ENCODE measurements around the gene DOK1. TPM values are rescaled to one million over a fixed set of nuclear protein-coding genes. Genes with fewer than 3 reads are reported as not detected.

Gene DOK1
- total RNA-seq = 10 to 100 TPM; 16.1 to 21.4 (median 18.1) TPM
- polyA plus RNA-seq = 10 to 100 TPM; 17.1 to 24.9 (median 22.8) TPM

GRCh38 chr2:74553892-74554819 is at the start of gene DOK1, which contains the start of gene LOXL3:
TSS of gene DOK1 (plus strand) at chr2:74554720. CDS start at chr2:74554755, 35 bp downstream.
TSS of gene LOXL3 (minus strand) at chr2:74553942. CDS start at chr2:74552634, 1,308 bp downstream.
- Histone ChIP-seq H3K36me3 (no peaks in the 10 kb centered on the region), H3K27ac (peak within 1 kb of the TSS; percentile 88 to 92 (median 89)), H3K27me3 (no peaks in the 10 kb centered on the region), H3K4me3 (peak within 1 kb of the TSS; percentile 57 to 79 (median 68)), H3K9me3 (no peaks in the 10 kb centered on the region), H3K4me1 (peaks cover 0 to 27% (median 22%) of the 10 kb centered on the region in 4 donors)
- DNase-seq = peak; percentile 94
- WGBS, 2 donors = 1 to 2% methylated on average over 73 of the region's 73 CpGs
- intact Hi-C loops (cut with DNase I) = loop anchor here (1.0 to 2.0 kb wide), 4 partner anchors 25 to 71 kb away; partner anchors contain the start of genes AUP1, CCDC142, HTRA2 and PCGF1
- TF ChIP-seq POLR2AphosphoS5 (IDR thresholded peaks at IDR 0.05) (peak; percentile 20 to 74 (median 49)), EP300 (IDR thresholded peaks at IDR 0.05) (peak in 1 of 4 donors; percentile 37), POLR2A (IDR thresholded peaks at IDR 0.05) (peak in 1 of 2 donors; percentile 31), CTCF (IDR thresholded peaks at IDR 0.05) (no peak)

GRCh38 chr2:74505448-74506246 is 48.9 kb upstream of the DOK1 start:
- H3K9me3 ChIP-seq = no peaks in the 10 kb centered on the region
- no peak for DNase-seq
- peaks cover 22 to 75% (median 32%) of the 10 kb centered on the region in 3 donors for H3K27me3 ChIP-seq
- peaks cover 0 to 49% (median 40%) of the 10 kb centered on the region in 4 donors for H3K4me1 ChIP-seq
- H3K36me3 ChIP-seq = peaks cover 0 to 20% (median 12%) of the 10 kb centered on the region in 4 donors
- no peak overlapping the region for H3K4me3 ChIP-seq
- 92 to 96% methylated on average over 14 of the region's 14 CpGs for WGBS, 2 donors
- H3K27ac ChIP-seq = no peak overlapping the region
- intact Hi-C loops (cut with DNase I) = no loop called here
- TF ChIP-seq POLR2A (IDR thresholded peaks at IDR 0.05) (no peak), POLR2AphosphoS5 (IDR thresholded peaks at IDR 0.05) (no peak), EP300 (IDR thresholded peaks at IDR 0.05) (no peak), CTCF (IDR thresholded peaks at IDR 0.05) (no peak)

- H3K36me3 ChIP-seq = peaks cover 0 to 20% (median 12%) of the 10 kb centered on the region in 4 donors
- WGBS, 2 donors = 0 to 1% methylated on average over 56 of the region's 56 CpGs
- peak; percentile 99 for DNase-seq
- H3K4me1 ChIP-seq = peaks cover 0 to 46% (median 37%) of the 10 kb centered on the region in 4 donors
- intact Hi-C loops (cut with DNase I) = loop anchor here (1.0 kb wide), 3 partner anchors 22 to 47 kb away; partner anchors contain the start of genes AUP1, DOK1, HTRA2 and TTC31
- peaks cover 6 to 75% (median 34%) of the 10 kb centered on the region in 3 donors for H3K27me3 ChIP-seq
- peak within 1 kb of the TSS; percentile 60 to 87 (median 76) for H3K4me3 ChIP-seq
- H3K27ac ChIP-seq = peak within 1 kb of the TSS; percentile 96 to 99 (median 97)
- TF ChIP-seq POLR2A (IDR thresholded peaks at IDR 0.05) (no peak), CTCF (IDR thresholded peaks at IDR 0.05) (peak in 2 of 4 experiments; percentile 12 to 17), EP300 (IDR thresholded peaks at IDR 0.05) (no peak), POLR2AphosphoS5 (IDR thresholded peaks at IDR 0.05) (peak; percentile 51 to 85 (median 70))
- H3K9me3 ChIP-seq = no peaks in the 10 kb centered on the region
Observed at GRCh38 chr2:74507145-74507925, 47.2 kb upstream of the DOK1 start, which contains the start of gene PCGF1. TSS of gene PCGF1 (minus strand) at chr2:74507695. CDS start at chr2:74507668, 27 bp downstream.
